Activated CD8-positive, alpha-beta memory T cell treated with anti-CD3 and anti-CD28 coated beads, Interleukin-2, amount 50 U/mL, for 48 hours (primary cell): ENCODE results near the gene PTPRS.

Experiments
- DNase-seq: peaks from one replicate; pipeline ENCODE4 v3.0.0-alpha.2; 2020

Gene PTPRS

GRCh38 chr19:5305163-5305562 lies 35.4 kb downstream of the PTPRS start:
- no peak for DNase-seq

- no peak for DNase-seq
Observed at GRCh38 chr19:5304486-5304885, 36.1 kb downstream of the PTPRS start.

GRCh38 chr19:5303208-5303607 lies 37.4 kb downstream of the PTPRS start:
- no peak for DNase-seq

- no peak for DNase-seq
Observed at GRCh38 chr19:5302396-5302795, 38.2 kb downstream of the PTPRS start.

- no peak for DNase-seq
Observed at GRCh38 chr19:5299137-5299536, 41.5 kb downstream of the PTPRS start.

- no peak for DNase-seq
Observed at GRCh38 chr19:5298471-5298901, 42.1 kb downstream of the PTPRS start.

- no peak for DNase-seq
Observed at GRCh38 chr19:5297272-5297669, 43.3 kb downstream of the PTPRS start.

- DNase-seq = no peak
Observed at GRCh38 chr19:5296457-5297271, 43.9 kb downstream of the PTPRS start.

- no peak for DNase-seq
Observed at GRCh38 chr19:5296021-5296420, 44.6 kb downstream of the PTPRS start.

- no peak for DNase-seq
Observed at GRCh38 chr19:5294403-5295160, 46.0 kb downstream of the PTPRS start.

GRCh38 chr19:5293612-5294378 lies 46.8 kb downstream of the PTPRS start:
- DNase-seq = no peak

- DNase-seq = peak; percentile 82
Observed at GRCh38 chr19:5292822-5293611, 47.6 kb downstream of the PTPRS start.

GRCh38 chr19:5292453-5292821 lies 48.2 kb downstream of the PTPRS start:
- DNase-seq = no peak

- no peak for DNase-seq
Observed at GRCh38 chr19:5291588-5292193, 48.9 kb downstream of the PTPRS start.
